COR-L47 (cell line): ENCODE results near the gene NPLOC4.

Experiments
- DNase-seq: peaks from one replicate; lab custom pipeline; 2025; lab: John Stamatoyannopoulos, UW

NPLOC4 gene

GRCh38 chr17:81518785-81519283 lies 118.1 kb downstream of the NPLOC4 start:
- no peak for DNase-seq

- DNase-seq: no peak
Observed at GRCh38 chr17:81518113-81518784, 118.7 kb downstream of the NPLOC4 start.

GRCh38 chr17:81517339-81518112 lies 119.4 kb downstream of the NPLOC4 start:
- DNase-seq: no peak

- no peak for DNase-seq
Observed at GRCh38 chr17:81517009-81517338, 119.9 kb downstream of the NPLOC4 start.

GRCh38 chr17:81516439-81516838 lies 120.5 kb downstream of the NPLOC4 start:
- DNase-seq: no peak

- DNase-seq: no peak
Observed at GRCh38 chr17:81515530-81516041, 121.3 kb downstream of the NPLOC4 start.

GRCh38 chr17:81514739-81515529 lies 122.0 kb downstream of the NPLOC4 start:
- DNase-seq: peak; percentile 82

- DNase-seq: no peak
Observed at GRCh38 chr17:81514489-81514738, 122.5 kb downstream of the NPLOC4 start.

GRCh38 chr17:81513753-81514488 lies 123.0 kb downstream of the NPLOC4 start:
- DNase-seq: peak; percentile 82

- peak; percentile 78 for DNase-seq
Observed at GRCh38 chr17:81513372-81513752, 123.5 kb downstream of the NPLOC4 start.

- peak; percentile 98 for DNase-seq
Observed at GRCh38 chr17:81512562-81513371, 124.1 kb downstream of the NPLOC4 start, which contains the start of gene ACTG1. TSS of gene ACTG1 (minus strand) at chr17:81512799. CDS start at chr17:81512354, 445 bp downstream.

GRCh38 chr17:81511804-81512561 lies 124.9 kb downstream of the NPLOC4 start:
- DNase-seq: peak; percentile 43

GRCh38 chr17:81511554-81511803 lies 125.4 kb downstream of the NPLOC4 start:
- no peak for DNase-seq

- no peak for DNase-seq
Observed at GRCh38 chr17:81510785-81511553, 125.9 kb downstream of the NPLOC4 start.

- DNase-seq: no peak
Observed at GRCh38 chr17:81509972-81510784, 126.7 kb downstream of the NPLOC4 start.

GRCh38 chr17:81509207-81509971 lies 127.5 kb downstream of the NPLOC4 start:
- DNase-seq: no peak

GRCh38 chr17:81508639-81509206 lies 128.2 kb downstream of the NPLOC4 start:
- DNase-seq: no peak
